ENCODE measurements around the gene SPEM2.

SPEM2 gene

DNA sequence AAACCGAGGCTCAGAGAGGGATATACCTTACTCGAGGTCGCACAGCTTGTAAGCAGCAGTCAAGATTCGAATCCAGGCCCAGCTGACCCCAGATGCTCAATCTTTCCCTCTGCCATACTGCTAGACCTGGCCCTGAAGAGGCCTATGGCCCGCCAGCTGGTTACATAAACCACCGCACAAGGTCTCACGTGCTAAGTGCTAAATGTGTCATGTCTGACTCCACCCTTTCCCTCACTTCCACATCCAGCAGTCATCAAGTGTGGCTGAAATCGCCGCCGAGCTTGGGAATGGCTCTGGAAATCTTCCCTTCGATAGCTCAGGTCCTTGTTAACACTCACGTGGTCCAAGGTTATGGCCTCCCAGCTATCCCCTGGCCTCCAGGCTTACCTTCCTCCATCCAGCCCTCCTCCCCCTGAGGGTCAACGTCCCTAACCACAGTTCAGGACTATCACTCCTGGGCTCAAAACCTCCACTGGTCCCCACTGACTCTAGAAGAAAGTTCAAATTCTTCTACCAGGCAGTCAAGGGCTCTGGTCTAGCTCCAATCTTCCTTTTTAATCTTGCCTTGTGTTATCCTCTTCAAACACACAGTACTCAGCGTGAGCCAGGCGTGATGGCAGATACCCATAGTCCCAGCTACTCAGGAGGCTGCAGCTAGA, 50.5 kb downstream of the SPEM2 start:
- DNase-seq, result peak; percentile 56

DNA sequence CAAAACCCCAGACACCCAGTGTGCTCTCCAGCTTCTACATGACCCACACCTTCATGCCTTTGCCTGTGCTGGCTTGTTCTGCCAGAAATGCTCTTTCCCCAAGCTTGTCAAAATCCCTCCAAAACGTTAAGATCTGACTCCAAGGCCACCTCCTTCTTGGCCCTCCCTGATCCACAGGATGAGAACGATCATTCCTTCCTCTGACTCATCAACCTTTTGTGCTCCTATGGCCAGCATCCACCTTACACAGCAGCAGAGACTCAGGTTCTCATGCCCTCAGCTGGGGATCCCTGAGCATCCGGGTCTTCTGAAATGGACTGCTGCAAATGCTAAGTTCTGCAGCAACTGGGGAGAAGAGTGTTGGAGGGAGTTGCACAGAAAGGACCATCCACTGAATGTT, 51.1 kb downstream of the SPEM2 start:
- DNase-seq, result no peak

DNA sequence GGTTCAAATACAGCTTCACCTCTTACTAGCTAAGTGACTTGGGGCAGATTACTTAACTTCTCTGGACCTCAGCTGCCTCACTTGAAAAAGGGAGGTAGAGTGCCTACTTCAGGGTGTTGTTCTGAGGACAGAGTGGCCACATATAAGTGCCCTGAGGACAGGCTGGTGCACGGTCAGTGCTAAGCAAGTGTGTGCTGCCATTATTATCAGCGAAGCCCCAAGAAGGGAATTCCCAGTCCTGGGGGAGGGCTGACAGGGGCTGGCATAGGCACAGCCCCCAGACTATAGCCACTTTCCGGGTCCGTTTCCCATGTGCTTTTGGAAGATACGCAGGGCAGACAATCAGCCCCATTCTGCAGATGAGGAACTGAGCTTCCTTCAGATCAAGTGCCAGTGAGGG, 51.5 kb downstream of the SPEM2 start:
- no peak for DNase-seq
